NK-92 (cell line): ENCODE data around the gene KRT6A.

Experiments used
- DNase-seq: peaks from one replicate; lab custom pipeline; 2025; ENCODE audit not compliant: unreplicated experiment; lab: John Stamatoyannopoulos, UW

The KRT6A gene

DNA sequence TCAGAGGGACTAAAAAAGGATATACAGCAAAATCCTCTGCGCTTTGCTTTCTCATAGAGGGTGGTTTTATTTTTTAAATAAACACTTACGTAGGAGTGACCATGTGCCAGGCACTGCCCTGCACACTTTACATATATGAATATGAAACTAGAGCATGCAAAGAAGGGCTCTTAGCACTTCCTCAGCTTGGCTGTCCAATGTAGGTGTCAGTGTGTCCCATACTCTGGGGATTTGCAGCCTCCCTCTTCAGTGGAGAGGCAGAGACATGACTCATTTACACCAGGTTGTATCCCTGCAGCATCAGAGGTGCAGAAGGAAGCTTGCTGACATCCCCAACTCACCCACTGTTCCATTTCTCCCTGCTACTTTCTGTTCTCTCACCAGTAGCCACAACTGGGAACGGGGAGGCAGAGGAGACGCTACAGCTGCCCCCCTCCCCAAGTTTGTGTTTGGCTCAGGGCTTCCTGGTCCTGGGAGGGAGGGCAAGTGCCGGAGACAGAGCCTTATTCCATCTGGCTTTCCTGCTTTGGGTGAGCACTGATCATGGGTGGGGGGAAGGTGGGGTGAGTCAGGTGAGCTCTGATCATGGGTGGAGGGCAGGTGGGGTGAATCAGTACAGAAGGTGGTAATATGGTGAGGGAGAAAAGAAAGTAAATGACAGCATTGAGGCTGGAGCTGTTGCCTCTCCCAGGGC is 32.0 kb upstream of the KRT6A start:
- no peak for DNase-seq

DNA sequence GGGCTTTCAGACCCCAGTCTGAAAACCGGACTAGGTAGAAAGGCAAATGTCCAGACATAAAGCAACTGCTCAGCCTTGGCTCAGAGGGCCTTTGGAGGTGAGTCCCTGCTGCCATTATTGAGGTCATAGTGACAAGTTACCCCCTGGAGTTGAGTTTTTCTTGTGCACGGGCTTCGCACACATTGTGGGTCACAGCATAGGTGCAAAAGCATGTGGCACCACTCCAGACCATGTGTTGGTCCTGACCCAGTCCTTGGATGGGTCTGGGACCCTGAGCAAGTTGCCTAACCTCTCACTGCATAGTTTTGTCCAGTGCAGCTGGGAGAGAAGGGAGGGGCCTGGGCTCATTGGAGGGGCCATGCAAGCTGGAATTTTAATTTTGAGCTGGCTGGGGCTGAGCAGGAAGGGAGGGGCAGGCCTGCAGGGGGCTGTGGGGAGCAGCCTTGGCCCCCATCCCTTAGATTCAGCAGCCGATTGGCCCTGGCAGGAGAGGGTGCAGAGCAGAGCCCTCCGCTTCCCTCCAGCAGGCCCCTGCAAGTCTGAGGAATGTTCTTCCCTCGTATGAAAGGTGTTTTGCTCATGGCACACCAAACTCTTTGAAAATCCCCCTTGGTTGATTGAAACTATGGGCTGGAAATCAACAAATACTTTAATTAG is 31.3 kb upstream of the KRT6A start:
- DNase-seq = no peak

- DNase-seq = no peak
Measured at GRCh38 chr12:52523824-52524223, 30.8 kb upstream of the KRT6A start.

GRCh38 chr12:52522346-52523011 is 29.4 kb upstream of the KRT6A start:
- no peak for DNase-seq

- no peak for DNase-seq
Measured at GRCh38 chr12:52521568-52522266, 28.7 kb upstream of the KRT6A start.

GRCh38 chr12:52521175-52521567 is 28.1 kb upstream of the KRT6A start:
- no peak for DNase-seq

- no peak for DNase-seq
Measured at GRCh38 chr12:52519826-52520662, 27.0 kb upstream of the KRT6A start, which contains the start of gene KRT5. TSS of gene KRT5 (minus strand) at chr12:52520394. CDS start at chr12:52520296, 98 bp downstream.

DNA sequence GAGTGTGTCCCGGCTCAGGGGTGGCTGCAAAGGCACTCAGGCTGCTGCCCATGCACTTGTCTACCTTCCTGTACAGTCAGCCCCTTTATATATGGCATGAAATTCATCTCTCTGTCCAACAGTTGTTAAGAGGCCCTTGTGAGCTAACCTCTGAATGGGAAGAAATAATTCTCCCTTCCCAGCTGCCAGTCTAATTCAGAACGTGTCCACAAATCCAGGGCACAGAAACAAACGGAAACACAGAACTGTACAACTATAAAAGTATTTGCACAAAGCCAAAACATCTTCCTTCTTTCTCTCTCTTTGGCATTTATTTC is 26.3 kb upstream of the KRT6A start:
- DNase-seq = no peak

- no peak for DNase-seq
Measured at GRCh38 chr12:52518574-52519386, 25.7 kb upstream of the KRT6A start.

GRCh38 chr12:52517888-52518287 is 24.8 kb upstream of the KRT6A start:
- no peak for DNase-seq

- no peak for DNase-seq
Measured at GRCh38 chr12:52517005-52517835, 24.2 kb upstream of the KRT6A start.

DNA sequence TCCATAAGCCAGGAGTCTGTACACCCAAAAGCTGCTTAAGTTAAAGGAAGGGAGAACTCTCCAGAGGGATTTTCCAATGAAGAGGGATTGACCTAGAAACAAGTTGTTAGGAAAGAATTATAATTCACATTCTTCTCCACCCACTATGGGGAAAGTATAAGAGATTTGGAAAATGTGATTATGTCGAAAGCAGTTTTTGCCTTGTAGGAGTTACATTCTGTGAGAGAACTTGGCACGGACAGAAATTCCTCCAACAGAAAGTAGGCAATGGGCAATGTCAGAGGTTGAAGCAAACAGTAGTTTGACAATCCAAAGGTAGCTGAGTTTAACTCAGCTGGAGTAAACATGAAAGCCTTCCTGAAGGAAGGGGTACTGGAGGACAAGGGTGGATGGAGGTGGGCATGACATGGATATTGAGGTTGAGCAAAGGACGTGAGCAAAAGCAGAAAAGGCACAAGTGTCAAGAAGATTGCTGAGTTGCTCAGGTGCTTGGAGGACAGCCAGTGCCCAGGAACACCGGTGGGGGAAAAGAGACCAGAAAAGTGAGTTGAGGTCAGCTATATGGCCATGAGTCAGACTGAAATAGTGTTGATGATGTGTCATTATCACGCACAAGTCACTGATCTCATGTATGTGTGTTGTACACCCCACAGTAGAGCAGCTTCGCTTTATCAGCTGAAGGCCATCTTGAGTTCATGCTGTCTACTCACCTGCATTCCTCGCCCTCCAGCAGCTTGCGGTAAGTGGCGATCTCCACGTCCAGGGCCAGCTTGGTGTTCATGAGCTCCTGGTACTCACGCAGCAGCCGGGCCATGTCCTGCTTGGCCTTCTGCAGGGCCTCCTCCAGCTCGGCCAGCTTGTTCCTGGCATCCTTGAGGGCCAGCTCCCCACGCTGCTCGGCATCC is 23.1 kb upstream of the KRT6A start:
- DNase-seq = no peak

DNA sequence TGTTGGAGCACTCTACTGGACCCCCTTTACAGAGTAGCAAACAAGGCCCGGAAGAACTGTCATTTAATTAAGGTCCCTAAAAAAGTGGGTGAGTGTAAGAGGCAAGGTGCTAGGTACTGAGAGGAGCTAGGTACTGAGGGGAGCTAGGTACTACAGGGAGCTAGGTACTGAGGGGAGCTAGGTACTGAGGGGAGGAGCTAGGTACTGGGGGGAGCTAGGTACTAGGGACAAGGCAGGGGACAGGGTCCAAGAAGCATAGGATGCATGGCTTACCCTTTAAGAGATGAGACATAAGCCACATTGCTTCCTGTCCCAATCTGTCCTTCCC is 22.2 kb upstream of the KRT6A start:
- no peak for DNase-seq

- no peak for DNase-seq
Measured at GRCh38 chr12:52514471-52515318, 21.6 kb upstream of the KRT6A start.

- DNase-seq = no peak
Measured at GRCh38 chr12:52513736-52514135, 20.7 kb upstream of the KRT6A start.

DNA sequence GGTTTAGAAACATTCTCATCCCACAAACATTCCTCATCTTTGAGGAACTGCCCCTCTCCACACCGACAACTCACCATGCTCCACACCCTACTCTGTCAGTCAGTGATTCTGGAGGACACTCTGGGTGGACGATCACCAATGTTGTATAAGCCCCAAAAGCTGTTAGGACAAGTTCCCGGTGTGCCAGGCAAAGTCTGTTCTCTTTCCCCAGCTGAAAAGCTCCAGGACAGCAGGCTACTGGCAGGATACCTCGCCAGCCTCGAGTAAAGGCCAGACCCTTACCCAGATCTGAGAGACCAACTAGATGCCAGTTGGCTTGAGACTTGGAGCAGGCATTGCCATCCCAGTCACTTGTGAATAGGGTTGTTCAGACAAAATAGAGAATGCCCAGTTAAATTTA is 15.2 kb upstream of the KRT6A start:
- DNase-seq = no peak
